H1 (cell line): ENCODE results near the gene HOGA1.

ENCODE experiments used
- CBX5 ChIP-seq: fragments of 300-800, 300-1000 bp; sonication (generic); IDR thresholded peaks from 2 replicates; pipeline ENCODE4 v1.7.1; 2016; ENCODE audit warnings: antibody characterized with exemption, low read length, low read depth
- CEBPB ChIP-seq: IDR thresholded peaks from 2 replicates; pipeline ENCODE4 v1.6.1; 2012; ENCODE audit warnings: low read depth, low read length
- CTCF ChIP-seq, 3 experiments: IDR thresholded peaks; 1 replicate in 2 of 3; 2 replicates in 1 of 3; pipeline versions ENCODE4 v1.5.1 to v1.6.1; 2011; ENCODE audit warnings: low read length in 3 of 3, mild to moderate bottlenecking in 3 of 3, inconsistent platforms in 2 of 3, low read depth in 1 of 3, moderate library complexity in 1 of 3; ENCODE audit not compliant: insufficient read depth in 1 of 3; ENCODE audit errors: control extremely low read depth in 1 of 3
- EZH2 ChIP-seq: fragments of 200-600 bp; sonication (generic); IDR thresholded peaks from 2 replicates; pipeline ENCODE4 v1.7.1; 2012; ENCODE audit warnings: low read depth, mild to moderate bottlenecking, moderate library complexity, low read length, inconsistent platforms; ENCODE audit not compliant: severe bottlenecking
- GABPA ChIP-seq: IDR thresholded peaks from 2 replicates; pipeline ENCODE4 v1.6.1; 2011; ENCODE audit warnings: mild to moderate bottlenecking, low read length, moderate library complexity, borderline replicate concordance; ENCODE audit not compliant: insufficient read depth
- JUND ChIP-seq: IDR thresholded peaks from 2 replicates; pipeline ENCODE4 v1.6.1; 2011; ENCODE audit warnings: mild to moderate bottlenecking, improper control_type of control experiment, low read length
- POLR2A ChIP-seq, 2 experiments: IDR thresholded peaks; 1 replicate in 1 of 2; 2 replicates in 1 of 2; pipeline ENCODE4 v1.6.1; 2011; ENCODE audit warnings: low read depth in 2 of 2, low read length in 2 of 2, mild to moderate bottlenecking in 2 of 2; ENCODE audit errors: control extremely low read depth in 1 of 2
- RAD21 ChIP-seq, 2 experiments: IDR thresholded peaks in 1 of 2; conservative IDR thresholded peaks in 1 of 2; 2 replicates each; pipeline ENCODE4 v1.6.1; 2011; ENCODE audit warnings: low read depth in 2 of 2, low read length in 2 of 2, improper control_type of control experiment in 1 of 2, inconsistent platforms in 1 of 2, mild to moderate bottlenecking in 1 of 2, moderate library complexity in 1 of 2
- RFX5 ChIP-seq: IDR thresholded peaks from 2 replicates; pipeline ENCODE4 v1.6.1; 2011; ENCODE audit warnings: low read depth, low read length, improper control_type of control experiment, borderline replicate concordance
- TAF1 ChIP-seq: IDR thresholded peaks from 2 replicates; pipeline ENCODE4 v1.6.1; 2011; ENCODE audit warnings: mild to moderate bottlenecking, low read depth, low read length
- ZNF274 ChIP-seq: IDR thresholded peaks from 2 replicates; pipeline ENCODE4 v1.7.0; 2012; ENCODE audit warnings: low read length, borderline replicate concordance; ENCODE audit errors: extremely low read depth

GRCh38 chr10:97633921-97634320, 49.7 kb downstream of the HOGA1 start:
- TF ChIP-seq CTCF (IDR thresholded peaks at IDR 0.05; ENCODE audit: control extremely low read depth in 1 of 3, insufficient read depth in 1 of 3, low read depth in 1 of 3, low read length in 3 of 3), result peak in 2 of 3 experiments; percentile 8 to 26; a peak in 2 of 4 replicates
- no peak for TF ChIP-seq POLR2A (IDR thresholded peaks at IDR 0.05; ENCODE audit: control extremely low read depth in 1 of 2, low read depth in 2 of 2, low read length in 2 of 2)
- no peak for TF ChIP-seq ZNF274
- TF ChIP-seq CBX5, result no peak
- no peak for TF ChIP-seq JUND
- TF ChIP-seq EZH2, result no peak
- no peak for TF ChIP-seq RAD21 (IDR thresholded peaks at IDR 0.05 in 1 of 2, conservative IDR thresholded peaks at IDR 0.05 in 1 of 2; ENCODE audit: low read depth in 2 of 2, low read length in 2 of 2)
- TF ChIP-seq GABPA, result no peak
- TF ChIP-seq CEBPB, result no peak
- no peak for TF ChIP-seq TAF1
- no peak for TF ChIP-seq RFX5
